HG03469 (cell line): ENCODE measurements around the gene NIPAL4.

Experiments
- ATAC-seq: cut with Tn5 transposase; IDR thresholded peaks from one replicate; pipeline ENCODE4 v1.9.1; 2021; ENCODE audit warnings: mild to moderate bottlenecking, moderate library complexity, moderate number of reproducible peaks; ENCODE audit not compliant: unreplicated experiment

Gene NIPAL4

DNA sequence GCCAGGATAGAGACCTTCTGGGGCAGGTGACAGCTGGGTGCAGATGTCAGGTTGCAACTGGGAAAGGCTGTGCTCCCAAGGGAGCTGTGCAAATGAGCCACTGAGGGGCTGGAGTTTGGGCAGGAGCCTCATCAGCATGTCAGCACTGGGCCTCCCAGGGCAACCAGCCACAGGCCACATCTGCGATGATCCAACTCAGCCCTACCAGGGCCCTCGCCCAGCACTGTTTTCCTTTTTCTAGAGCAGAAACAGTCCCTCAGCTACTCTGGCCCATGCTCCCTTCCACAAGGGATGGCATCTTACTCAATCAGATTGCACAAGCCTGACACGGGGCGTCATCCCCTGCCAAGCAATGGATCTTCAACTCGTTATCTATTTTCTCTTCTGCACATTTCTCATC, 24.8 kb downstream of the NIPAL4 start:
- ATAC-seq, result no peak

DNA sequence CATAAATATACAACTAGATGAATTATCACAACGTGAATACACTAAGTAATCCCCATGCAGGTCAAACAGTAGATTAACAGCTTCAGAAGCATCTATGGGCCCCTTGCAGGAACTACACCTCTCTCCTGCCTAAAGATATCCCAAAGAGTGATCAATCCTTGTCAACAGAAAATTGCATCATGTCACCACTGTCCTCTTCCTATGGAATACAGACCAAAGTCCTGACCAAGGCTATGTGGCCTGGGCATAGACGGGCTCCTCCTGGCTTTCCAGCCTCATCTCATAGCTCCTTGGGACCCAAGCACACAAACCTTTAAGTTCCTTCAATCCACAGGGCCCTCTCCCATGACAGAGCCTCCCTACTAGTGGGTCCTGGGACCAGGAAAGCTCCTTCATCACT, 25.3 kb downstream of the NIPAL4 start:
- no peak for ATAC-seq

- ATAC-seq, result peak; percentile 49
Measured at GRCh38 chr5:157485811-157486210, 25.8 kb downstream of the NIPAL4 start.

DNA sequence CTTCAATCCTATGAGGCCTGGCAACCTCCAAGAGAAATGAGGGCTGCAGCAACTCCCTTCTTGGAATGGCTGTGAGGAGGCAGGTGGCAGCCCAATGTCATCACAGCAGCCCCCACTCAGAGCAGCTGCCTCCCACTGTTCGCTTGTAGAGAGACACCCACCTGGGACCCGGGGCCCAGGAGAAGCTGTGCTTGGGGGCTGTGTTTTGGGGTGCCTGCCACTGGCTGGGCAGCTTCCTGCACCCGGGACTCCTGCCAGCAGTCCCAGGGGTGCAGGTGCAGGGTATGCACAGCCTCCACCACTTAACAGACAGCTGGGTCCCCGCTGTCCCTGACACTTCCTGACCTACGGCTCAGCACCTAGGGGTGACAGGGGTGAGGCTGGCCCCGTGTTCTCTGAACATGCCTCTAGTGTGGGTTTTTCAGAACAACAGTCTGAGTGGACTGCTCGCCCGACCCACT, 26.2 kb downstream of the NIPAL4 start:
- no peak for ATAC-seq

DNA sequence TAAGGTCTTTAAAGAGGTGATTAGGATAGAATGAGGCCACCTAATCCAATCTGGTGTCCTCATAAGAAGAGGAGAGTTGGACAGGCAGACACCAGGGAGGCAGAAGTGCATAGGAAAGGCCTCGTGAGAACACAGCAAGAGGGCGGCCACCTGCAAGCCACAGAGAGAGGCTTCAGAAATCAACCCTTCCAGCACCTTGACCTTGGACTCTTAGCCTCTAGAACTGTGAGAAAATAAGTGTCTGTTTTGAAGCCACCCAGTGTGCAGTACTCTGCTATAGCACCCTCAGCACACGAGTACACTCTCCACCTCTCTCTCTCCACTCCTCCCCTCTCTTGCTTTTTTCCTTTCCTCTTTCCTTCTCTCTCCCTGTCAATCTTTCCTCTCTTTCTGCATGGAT, 26.8 kb downstream of the NIPAL4 start:
- ATAC-seq, result no peak

DNA sequence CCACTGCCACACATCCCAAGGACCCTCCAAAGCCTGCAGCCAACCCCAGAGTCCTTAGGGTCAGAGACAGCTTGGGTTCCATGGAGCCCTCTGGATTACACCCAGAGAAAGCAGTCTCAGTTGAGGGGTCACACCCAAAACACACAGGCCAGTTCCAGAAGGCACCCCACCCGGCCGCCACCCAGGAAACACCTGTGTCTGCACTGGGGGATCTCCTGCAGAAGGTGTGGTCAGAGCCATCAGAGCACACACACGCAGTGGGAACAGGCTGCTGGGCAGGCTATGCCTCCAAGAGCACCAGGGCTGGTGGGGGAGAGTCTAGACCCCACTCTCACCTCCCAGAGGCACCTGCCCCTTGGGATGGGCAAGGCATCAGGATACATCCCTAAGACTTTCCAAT, 27.3 kb downstream of the NIPAL4 start:
- ATAC-seq, result no peak

DNA sequence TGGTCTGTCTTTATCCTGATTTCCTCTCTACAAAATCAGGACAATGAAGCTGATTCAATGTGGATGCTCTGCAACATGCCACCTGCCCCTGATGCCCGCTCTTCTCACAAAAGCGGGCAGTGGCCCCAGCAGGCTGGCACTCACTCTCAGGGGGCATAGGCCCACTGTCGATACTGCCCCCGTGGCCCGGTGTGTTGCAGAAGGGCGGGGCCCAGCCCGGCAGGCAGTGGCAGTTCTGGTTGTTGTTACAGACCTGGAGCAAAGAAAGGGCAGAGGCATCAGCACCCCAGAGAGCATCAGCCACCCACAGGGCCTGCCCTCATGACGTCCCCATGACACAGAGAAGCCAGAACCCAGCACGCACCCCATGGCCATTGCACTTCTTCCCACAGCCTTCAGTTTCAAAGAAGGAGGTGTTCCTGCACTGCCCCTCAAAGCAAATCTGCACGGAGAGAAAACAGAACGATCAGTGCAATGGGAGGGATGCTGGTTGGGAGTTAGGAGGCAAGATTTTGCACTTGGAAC, 31.5 kb downstream of the NIPAL4 start:
- no peak for ATAC-seq

- no peak for ATAC-seq
Measured at GRCh38 chr5:157492886-157493285, 32.9 kb downstream of the NIPAL4 start.

DNA sequence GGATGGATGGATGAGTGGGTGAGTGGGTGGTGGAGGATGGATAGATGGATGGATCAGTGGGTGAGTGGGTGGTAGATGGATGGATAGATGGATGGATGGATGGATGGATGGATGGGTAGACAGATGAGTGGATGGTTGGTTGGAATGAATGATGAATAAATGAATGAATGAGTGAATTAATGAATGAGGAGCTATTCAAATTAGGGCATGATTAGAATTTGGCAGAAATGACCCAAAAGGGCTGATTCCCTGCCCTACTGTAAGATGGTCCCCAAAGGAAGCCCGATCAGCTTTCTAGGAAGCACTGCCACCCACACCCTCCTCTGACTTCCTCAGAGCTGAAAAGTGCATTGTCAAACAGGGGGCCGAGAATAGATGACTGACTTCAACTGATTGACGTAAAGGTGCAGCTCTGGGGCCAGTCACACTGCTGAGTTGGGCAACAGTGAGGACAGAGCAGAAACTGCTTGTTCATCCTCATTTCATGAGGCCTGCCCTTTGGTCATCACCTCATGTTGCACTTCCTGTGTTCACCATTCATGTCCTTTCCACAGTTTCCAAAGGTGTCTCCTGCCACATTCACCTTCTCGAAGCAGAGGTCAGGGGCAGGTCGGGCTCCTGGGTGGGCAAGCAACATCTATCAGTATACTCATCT, 34.3 kb downstream of the NIPAL4 start:
- no peak for ATAC-seq

- ATAC-seq, result no peak
Measured at GRCh38 chr5:157496864-157497263, 36.9 kb downstream of the NIPAL4 start.

DNA sequence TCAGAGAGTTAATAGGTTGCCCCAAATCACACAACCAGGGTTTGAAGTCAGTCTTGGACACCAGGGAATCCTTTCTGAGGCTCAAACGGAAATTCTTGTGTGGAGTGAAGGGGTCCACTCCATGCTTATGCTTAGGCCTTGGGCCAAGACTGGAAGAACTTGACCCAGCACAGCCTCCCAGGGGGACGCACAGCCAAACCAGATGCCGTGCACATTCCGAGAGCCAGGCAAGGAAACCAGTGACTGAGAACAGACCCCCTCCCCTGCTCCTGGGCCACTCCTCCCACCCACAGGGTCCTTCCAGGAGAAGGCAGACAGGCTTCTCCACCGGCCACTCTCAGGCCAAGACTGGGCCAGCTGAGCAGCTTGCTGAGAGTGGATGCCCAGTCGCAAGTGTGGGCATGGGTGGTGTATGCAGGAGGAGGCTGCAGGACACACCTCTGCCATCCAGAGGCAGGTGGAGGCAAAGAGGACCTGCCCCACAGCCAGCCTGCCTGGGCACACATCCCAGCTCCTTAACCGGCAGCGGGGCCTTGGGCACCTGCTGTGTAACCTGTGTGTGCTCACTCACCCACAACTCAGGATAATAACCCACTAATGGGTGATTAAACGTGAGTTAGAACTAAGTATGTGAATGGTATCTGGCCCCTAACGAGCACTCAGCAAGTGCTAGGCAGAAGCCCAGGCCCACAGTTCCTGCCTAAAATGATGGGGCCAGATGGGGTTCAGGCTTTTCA, 38.0 kb downstream of the NIPAL4 start:
- no peak for ATAC-seq

DNA sequence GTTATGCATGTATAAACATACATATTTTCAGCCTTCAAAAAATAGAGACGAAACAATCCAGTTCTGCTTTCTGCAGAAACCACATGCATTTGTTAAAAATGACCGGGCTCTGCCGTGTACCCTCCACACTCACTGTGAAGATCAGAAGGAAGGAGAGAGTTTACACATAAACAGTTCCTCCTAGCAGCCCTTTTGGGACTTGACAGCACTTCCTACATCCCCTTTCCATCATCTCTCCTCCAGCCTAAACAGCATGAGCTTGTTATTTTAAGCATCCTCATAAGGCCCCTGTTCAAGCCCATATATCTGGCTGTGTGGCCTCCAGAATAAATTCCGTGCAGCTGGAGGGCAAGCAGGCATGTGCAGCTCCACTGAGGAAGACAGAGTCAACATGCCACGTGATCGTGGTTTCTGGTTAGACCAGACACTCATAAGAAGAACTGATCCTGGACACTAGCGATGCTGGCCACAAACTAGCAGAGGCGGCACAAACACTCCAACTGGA, 42.2 kb downstream of the NIPAL4 start:
- ATAC-seq, result peak; percentile 60

GRCh38 chr5:157504053-157504452, 44.0 kb downstream of the NIPAL4 start:
- no peak for ATAC-seq

- no peak for ATAC-seq
Measured at GRCh38 chr5:157505496-157505895, 45.5 kb downstream of the NIPAL4 start.

DNA sequence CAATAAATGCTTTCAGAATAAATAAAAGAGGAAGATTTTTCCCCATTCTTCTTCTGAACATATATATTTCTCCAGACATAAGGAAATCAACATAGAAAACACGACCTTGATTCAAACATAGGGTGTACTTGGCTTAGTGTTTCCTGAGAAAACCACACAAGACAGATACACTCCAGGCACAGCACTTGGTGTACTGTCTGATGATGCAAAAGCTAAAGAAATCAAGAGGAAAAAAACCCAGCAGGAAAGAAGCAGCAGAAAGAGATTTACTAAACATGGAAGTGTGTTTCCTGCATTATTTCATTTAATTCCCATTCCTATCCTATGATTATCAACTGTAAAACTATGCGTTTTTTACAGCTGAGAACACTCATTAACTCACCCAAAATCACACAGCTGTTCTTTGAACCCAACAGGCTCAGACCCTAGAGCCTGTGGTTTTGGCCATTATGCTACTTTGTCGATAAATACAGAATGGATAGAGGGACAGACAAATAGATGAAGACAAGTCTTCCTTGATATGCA, 46.1 kb downstream of the NIPAL4 start:
- ATAC-seq, result no peak

DNA sequence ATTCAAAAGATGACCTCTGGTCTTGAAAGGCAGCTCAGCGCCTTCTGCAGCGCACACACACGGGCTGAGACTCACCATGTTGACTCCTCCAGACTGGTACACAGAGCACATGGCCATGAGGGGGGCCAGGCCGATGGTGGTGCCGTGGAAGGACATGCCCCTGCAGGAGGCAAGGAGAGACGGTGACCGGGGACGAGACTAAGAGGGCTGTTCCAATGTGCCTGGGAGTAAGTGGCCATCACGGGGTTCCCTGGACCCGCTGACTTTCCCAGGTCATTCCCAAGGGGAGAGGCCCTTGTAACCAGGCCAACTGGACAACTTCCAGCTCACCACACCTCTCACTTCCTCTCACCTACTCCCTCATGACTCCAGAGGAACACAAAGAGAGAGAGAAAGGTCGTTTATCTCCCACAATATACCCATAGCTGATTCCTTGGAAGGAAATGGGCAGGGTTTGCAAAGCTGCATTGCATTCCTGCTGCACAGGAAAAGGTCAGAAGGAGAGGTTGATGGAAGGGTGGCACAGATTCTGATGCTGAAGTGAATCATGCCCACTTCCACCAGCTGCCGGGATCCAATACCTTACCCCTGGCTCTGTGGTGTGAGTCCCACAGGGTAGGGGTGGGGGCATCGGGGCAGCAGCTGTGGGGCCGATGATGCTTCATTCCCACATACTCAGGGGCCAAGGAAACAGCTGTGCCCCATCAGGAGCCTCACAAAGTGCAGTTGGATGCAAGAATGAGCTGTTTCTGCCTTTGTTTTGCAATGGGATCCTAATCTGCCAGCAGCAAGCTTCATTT, 47.2 kb downstream of the NIPAL4 start:
- ATAC-seq, result no peak

GRCh38 chr5:157509093-157509492, 49.1 kb downstream of the NIPAL4 start:
- no peak for ATAC-seq

DNA sequence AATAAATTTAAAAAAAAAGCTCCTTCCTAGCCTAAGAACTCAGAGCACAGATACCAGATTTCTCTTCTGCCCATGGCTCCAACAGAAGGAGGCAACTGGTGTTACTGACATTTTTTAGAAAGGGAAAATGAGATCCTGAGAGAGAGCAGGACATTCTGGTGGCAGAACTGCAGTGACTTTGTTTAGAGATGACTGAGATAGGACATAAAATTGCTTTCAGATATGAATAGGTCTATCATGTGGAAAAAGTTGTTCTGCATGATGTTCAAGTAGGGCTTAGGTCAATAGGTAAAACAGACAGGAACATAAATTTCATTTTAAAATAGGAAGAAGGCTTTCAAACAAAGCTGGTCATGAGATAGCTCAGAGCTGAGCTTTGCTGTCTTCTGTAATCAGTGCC, 49.6 kb downstream of the NIPAL4 start:
- no peak for ATAC-seq

- no peak for ATAC-seq
Measured at GRCh38 chr5:157510682-157511081, 50.7 kb downstream of the NIPAL4 start.

DNA sequence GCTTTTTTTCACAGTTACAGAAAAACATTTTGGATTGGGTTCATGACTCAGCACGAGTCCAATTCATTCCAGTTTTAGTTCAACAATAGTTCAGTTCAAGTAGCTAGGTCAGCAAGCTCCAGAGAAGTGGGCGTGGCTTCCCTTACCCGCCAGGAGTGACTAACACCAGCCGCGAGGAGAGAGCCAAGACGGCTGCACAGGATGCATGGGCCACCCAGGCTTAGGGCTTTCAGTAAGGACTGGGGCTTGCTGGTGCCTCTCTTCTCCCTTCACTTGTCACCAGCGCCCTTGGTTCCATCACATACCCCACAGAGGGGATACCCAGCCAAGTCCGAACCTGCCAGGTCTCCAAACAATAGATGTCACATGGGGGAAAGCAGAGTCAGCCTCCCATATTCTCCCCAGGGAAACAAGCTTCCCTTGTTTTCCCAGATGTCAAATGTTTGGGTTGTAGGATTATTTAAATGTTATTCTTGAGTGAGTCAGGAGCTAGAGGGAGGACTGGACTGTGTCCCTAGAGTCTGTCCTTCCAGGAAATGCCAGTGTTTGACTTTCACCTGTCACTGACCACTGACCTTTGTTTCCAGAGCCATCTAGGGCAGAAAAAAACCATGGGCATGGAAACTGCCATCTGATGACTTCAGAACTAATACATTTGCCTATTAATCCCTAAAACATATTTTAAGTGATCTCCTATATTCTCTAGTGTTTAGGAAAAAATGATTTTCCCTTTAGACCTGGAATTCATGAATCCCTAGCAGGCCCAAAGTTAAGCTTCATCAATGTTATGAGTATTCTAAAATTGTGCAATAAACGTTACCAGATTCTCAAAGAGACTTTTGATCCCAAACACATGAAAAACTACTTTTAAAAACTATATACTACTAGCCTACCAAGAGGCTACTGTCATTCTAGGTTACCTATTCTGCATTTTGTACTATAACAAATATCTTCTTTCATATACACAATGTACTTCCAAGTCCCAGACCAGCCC, 51.9 kb downstream of the NIPAL4 start:
- ATAC-seq, result no peak
